GM18498 (cell line): ENCODE results near the gene GAS6.

Experiments
- ATAC-seq: cut with Tn5 transposase; IDR thresholded peaks from one replicate; pipeline ENCODE4 v1.9.1; 2021; ENCODE audit warnings: mild to moderate bottlenecking, moderate library complexity; ENCODE audit not compliant: unreplicated experiment

Gene GAS6

DNA sequence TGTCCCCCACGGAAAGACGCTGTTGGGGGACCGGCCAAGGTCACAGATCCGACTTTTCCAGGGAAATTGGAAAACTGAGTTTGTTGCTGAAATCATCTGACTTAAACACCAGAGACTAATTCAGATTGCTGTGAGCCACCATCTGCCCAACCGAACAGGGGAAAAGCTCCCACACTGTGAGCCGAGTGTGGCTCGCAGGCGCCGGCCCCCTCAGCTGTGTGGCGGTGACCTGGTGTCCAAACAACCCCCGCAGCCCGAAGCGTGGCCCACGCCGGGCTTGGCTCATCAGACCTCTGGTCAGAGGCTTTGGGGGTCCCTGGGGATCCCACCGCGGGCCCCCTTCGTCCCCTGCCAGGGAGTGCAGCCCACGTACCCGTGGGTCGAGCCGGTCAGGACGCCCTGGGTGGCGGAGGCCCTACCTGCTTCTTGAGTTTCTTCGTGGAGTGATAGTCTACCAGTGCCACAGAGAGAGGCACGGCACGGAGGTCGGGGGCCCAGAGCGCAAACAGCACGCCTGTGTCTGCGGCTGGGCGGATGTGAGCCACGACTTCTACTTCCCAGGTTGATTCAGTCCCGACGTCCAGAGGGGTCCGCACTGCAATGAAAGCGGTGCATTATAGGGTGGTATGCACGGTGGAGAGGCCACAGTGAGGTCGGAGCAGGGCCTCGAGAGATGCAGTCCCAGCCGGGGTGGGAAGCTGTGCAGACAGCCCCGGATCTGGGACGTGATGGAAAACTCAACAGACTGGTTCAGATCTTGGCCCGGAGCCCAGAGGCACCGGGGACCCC lies 40.7 kb downstream of the GAS6 start:
- ATAC-seq: no peak

- ATAC-seq: no peak
Measured at GRCh38 chr13:113822266-113822665, 41.6 kb downstream of the GAS6 start.

DNA sequence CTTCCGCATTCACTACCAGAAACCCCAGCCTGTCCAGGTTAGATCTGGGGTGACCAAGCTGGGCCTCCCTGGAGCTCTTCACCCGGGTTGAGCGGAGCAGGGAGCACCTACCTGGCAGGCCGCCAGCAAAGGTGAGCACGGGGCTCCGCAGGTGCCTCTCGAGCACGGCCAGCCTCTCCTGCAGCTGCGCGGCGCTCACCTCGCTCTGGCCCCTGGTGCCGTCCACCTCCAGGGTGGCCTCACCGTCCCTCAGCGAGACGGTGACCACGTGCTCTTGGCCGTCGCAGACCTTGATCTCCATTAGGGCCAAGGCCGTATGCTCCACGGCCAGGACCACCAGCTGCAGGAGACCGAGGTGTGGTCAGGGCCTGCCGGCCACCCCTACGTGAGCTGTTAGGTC lies 42.0 kb downstream of the GAS6 start:
- ATAC-seq: no peak

DNA sequence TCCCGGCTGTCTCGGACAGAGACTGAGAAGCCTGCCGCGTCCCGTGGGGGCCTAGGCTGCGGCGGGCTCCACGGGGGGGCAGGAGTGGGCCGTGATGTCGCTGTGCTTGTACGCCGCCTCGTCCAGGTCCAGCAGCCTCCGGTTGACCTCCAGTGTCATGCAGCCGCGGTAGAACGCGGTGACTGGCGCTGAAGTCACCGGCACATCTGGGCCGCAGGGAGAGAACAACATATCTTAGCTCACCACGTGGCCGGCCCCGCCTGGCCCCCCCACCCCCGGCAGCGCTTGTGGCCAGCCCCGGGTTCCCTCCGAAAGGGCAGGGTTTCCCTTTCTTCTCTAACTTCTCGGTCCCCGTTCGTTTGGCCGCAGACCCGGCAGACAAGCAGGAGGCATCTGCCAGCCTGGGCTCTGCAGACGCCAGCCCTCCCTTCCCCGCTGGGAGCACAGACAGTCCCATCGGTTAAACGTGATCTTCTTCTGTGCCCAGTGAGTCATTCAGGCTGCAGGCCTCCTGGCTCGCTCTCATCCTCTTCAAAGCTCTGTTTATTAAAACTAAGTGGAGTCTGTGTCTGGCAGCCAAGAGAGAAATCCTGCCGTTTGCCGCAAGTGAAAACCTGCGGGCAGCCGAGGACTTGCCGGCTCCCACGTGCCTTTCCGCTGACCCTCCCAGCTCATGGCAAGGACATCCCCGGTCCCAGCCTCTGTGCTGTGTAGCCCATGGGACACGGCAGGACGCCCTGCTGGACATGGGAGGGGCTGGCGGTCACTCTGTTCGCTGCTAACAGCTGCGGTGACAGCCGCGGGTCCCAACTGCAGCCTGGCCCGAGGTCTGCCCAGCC lies 42.8 kb downstream of the GAS6 start:
- ATAC-seq: no peak

GRCh38 chr13:113819731-113820715 lies 43.9 kb downstream of the GAS6 start:
- ATAC-seq: no peak

DNA sequence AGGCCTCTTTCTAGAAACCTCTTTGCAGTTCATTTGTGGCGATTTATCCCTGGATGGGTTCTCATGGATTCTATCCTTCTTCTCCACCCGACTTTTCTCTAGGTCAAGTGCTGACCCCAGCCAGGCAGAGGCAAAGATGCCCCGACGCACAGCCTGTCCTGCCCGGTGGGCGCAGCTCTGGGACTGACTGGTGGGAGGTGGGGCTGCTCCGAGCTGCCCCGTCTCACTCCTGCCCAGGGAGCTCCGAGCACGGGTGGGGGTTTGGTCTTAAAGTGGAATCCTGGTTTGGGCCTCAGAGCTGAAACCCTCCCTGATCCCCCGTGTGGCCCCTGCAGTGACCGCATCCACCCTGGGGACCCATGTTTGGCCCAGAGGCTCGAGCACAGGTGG lies 44.5 kb downstream of the GAS6 start:
- no peak for ATAC-seq

GRCh38 chr13:113818700-113819295 lies 45.1 kb downstream of the GAS6 start:
- ATAC-seq: no peak

GRCh38 chr13:113817860-113818691 lies 45.8 kb downstream of the GAS6 start:
- no peak for ATAC-seq

- no peak for ATAC-seq
Measured at GRCh38 chr13:113816946-113817859, 46.7 kb downstream of the GAS6 start.

- ATAC-seq: no peak
Measured at GRCh38 chr13:113816254-113816929, 47.5 kb downstream of the GAS6 start.

DNA sequence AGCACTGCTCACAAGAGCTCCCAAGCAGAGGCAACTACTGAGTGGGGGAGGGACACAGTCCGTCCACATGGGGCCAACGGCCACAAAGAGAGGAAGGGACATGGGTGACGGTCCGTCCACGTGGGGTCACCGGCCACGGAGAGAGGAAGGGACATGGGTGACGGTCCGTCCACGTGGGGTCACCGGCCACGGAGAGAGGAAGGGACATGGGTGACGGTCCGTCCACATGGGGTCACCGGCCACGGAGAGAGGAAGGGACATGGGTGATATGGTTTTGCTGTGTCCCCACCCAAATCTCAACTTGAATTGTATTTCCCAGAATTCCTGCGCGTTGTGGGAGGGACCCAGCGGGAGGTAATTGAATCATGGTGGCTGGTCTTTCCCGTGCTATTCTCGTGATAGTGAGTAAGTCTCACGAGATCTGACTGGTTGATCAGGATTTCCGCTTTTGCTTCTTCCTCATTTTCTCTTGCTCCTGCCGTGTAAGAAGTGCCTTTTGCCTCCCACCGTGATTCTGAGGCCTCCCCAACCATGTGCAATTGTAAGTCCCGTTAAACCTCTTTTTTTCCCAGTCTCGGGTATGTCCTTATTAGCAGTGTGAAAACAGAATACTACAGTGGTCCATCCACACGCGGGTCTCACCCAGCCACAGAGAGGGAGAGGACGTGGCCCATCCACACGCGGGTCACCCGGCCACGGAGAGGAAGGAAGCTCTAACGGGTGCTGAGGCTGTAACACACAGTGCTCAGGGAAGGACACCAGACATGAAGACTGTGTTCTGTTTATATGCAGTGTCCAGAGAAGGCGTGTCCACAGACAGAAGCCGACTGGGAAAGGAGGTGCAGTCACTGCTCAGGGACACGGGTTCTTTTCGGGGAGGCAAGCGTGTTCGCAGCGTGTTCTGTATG lies 48.5 kb downstream of the GAS6 start:
- ATAC-seq: no peak

DNA sequence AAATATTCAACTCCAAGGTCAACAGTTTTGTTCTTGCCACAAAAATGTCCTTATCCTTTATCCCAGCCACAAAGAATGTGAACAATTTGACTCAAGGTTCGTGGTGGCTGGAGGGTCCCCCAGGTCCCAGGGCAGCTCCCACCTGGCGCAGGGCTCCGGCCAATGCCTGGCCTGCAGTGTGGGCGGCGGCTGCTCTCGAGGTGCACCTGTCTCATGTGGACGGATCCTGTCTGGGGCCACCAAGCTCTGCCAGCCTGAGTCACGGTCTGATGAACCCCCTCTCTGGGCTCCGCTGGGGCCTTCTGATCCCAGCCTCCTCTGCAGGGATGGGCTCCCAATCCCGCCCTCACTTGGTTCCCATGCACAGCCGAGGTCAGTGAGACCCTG lies 49.4 kb downstream of the GAS6 start:
- ATAC-seq: no peak

- no peak for ATAC-seq
Measured at GRCh38 chr13:113813749-113814434, 50.0 kb downstream of the GAS6 start.

DNA sequence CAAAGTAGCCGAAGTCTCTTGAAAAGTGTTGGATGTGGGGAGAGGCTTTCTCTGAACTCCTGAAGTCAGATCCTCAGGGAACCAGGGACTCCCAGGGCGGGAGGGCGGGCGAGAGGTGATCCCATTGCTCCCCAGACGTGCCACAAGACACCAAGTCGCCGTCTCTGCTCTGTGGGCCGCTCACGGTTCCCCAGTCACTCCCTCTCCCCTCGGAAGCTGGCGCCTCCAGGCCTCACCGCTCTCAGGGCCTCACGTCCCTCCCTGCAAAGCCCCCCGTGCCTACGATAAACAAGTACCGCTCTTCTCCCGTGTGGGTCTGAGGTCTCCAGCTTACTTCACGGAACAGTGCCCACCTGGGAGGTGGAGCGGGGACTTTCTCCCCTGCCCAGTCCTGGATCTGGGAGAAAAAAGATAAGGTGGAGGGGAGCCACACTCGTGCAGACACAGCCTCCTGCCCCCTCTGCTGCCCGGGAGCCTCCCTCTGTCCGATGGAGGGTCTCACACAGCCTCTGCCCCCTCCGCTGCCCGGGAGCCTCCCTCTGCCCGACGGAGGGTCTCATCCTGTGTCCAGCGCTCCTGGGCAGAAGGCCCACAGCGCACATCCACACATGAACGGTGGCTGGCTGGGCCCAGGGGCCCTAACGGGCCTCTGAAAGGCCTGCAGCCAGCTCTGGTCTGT lies 50.7 kb downstream of the GAS6 start:
- no peak for ATAC-seq

DNA sequence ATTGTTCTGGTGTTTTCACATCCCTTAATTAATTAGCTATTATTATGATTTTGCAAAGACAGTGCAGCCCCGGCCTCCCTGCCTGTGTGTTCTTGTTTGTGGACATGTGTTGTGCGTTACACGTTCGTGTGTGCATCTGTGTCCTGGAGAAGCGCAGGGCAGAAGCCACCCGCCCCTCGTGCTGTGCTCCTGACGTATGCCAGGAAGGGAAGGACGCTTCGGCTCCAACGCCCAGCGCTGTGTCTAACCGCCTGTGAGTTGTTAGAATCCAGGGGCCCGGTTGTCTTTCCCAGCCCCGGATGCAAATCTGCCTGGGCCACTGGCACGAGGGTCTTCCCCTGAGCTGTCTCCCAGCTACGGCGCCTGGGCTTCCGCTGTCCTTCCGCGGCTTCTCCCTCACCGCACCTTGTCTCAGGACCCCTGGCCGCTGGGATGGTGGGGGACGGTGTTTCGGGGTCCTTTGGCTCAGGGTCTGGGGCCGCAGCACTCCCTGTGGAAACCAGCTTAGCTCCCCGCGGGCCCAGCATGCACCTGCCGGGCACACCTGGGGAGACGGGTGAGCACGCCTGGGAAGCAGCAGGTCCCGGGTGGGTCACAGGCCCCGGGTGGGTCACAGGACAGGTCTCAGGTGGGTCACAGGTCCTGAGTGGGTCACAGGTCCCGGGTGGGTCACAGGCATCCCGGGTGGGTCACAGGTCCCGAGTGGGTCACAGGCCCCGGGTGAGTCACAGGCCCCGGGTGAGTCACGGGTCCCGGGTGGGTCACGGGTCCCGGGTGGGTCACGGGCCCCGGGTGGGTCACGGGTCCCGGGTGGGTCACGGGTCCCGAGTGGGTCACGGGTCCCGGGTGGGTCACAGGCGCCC lies 51.5 kb downstream of the GAS6 start:
- no peak for ATAC-seq
